Omental fat pad (tissue), 4 donors: ENCODE measurements around the gene C11orf24. TPM values are rescaled to one million over a fixed set of nuclear protein-coding genes. Genes with fewer than 3 reads are reported as not detected.

Source experiments
- ATAC-seq: fragments of 150-250 bp; one replicate; pipeline ENCODE4 v1.9.1; 2016; ENCODE audit warnings: mild to moderate bottlenecking, moderate library complexity; ENCODE audit not compliant: low FRiP score
- DNase-seq: peaks from one replicate; pipeline ENCODE4 v3.0.0-alpha.2; 2019; ENCODE audit warnings: low spot score
- CTCF ChIP-seq, 3 donors: fragments of 450-650 bp; IDR thresholded peaks; one replicate each; pipeline ENCODE4 v1.5.1; 2016 to 2017; ENCODE audit warnings: antibody characterized with exemption in 3 of 3, mild to moderate bottlenecking in 3 of 3, moderate library complexity in 2 of 3
- total RNA-seq, 4 donors: library from RNA; depleted of rRNA; stranded (reverse); fragments of >200 nt; gene quantifications; one replicate each; pipeline ENCODE4 v1.1.0, GENCODE V29; 2016

C11orf24 gene
- total RNA-seq, 4 donors from 2014 or later: 16.4 to 31.2 (median 23.8) TPM

GRCh38 chr11:68221406-68221805, 50.4 kb downstream of the C11orf24 start:
- no peak for DNase-seq
- no peak for TF ChIP-seq CTCF (IDR thresholded peaks at IDR 0.05)

GRCh38 chr11:68216171-68216938, 55.4 kb downstream of the C11orf24 start:
- no peak for TF ChIP-seq CTCF (IDR thresholded peaks at IDR 0.05)
- DNase-seq (no peak), ATAC-seq (no peak)

More at GRCh38 chr11:68221406-68221805, 50.4 kb downstream of the C11orf24 start:
- ATAC-seq: no peak

- TF ChIP-seq CTCF (IDR thresholded peaks at IDR 0.05): no peak
- ATAC-seq (no peak), DNase-seq (no peak)
Observed at GRCh38 chr11:68215524-68216170, 56.1 kb downstream of the C11orf24 start.

GRCh38 chr11:68215087-68215445, 56.7 kb downstream of the C11orf24 start:
- no peak for TF ChIP-seq CTCF (IDR thresholded peaks at IDR 0.05)
- DNase-seq (no peak), ATAC-seq (no peak)

GRCh38 chr11:68214173-68215086, 57.3 kb downstream of the C11orf24 start:
- ATAC-seq (no peak), DNase-seq (no peak)
- TF ChIP-seq CTCF (IDR thresholded peaks at IDR 0.05): no peak

- peak; percentile 54 for ATAC-seq
- DNase-seq: peak; percentile 40
- no peak for TF ChIP-seq CTCF (IDR thresholded peaks at IDR 0.05)
Observed at GRCh38 chr11:68213555-68214172, 58.1 kb downstream of the C11orf24 start.
